Measurements from ENCODE around the gene TBL3. TPM values are rescaled to one million over a fixed set of nuclear protein-coding genes. Genes with fewer than 3 reads are reported as not detected.

The TBL3 gene
- total RNA-seq, 1 donor from 2014 or later = 30.7 TPM

DNA sequence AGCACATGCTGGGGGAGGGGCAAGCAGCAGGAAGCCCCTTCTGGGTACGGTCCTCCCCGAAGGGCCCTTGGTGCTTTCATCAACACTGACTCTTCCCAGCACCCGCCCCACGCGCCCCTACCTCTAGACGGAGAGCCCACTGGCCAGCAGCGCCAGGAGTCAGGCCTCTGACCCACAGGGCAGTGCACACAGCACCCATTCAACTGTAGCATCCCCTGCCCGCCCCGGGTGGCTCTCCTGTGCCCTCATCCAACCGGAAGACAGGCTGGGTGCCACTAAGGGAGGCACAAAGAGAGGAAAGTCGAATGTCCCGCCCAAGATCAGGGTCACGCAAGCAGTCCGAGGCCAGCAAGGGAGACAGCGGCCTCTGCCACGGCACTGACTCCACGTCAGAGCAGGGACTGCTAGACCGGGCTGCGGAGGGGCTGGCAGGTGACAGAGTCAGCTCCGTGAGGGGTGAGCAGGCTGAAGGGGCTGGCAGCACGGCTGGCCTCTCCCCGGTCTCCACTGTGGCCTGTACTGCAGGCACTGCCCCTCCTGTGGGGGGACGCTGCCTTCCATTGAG is 38.7 kb upstream of the TBL3 start:
- H3K9ac ChIP-seq = no peak overlapping the region
- no peak overlapping the region for H3K27ac Mint-ChIP-seq
- no peak overlapping the region for H2AFZ ChIP-seq (replicated peaks)
- H3K36me3 ChIP-seq = no peaks in the 10 kb centered on the region
- H3K4me2 ChIP-seq = no peak overlapping the region
- H3K4me1 ChIP-seq = no peaks in the 10 kb centered on the region
- H3K4me3 ChIP-seq = no peak overlapping the region
- no peaks in the 10 kb centered on the region for H4K20me1 ChIP-seq (ENCODE audit: low read depth)
- peaks cover 2% of the 10 kb centered on the region for H3K4me1 Mint-ChIP-seq
- no peaks in the 10 kb centered on the region for H3K9me3 ChIP-seq (ENCODE audit: low read depth)
- no peaks in the 10 kb centered on the region for H3K79me2 ChIP-seq (ENCODE audit: low read depth)
- H3F3A ChIP-seq (ENCODE audit: low read depth) = peaks cover 4% of the 10 kb centered on the region
- H3K27ac ChIP-seq = no peak overlapping the region
- no peak overlapping the region for H3K4me3 Mint-ChIP-seq
- H3K36me3 Mint-ChIP-seq = peaks cover 2% of the 10 kb centered on the region
- H3K27me3 Mint-ChIP-seq (ENCODE audit: insufficient read depth, low read depth) = peaks cover 8% of the 10 kb centered on the region
- H3K27me3 ChIP-seq = peaks cover 33% of the 10 kb centered on the region
- TF ChIP-seq EZH2phosphoT487 (IDR thresholded peaks at IDR 0.05) = no peak
- TF ChIP-seq, protein P1, sequence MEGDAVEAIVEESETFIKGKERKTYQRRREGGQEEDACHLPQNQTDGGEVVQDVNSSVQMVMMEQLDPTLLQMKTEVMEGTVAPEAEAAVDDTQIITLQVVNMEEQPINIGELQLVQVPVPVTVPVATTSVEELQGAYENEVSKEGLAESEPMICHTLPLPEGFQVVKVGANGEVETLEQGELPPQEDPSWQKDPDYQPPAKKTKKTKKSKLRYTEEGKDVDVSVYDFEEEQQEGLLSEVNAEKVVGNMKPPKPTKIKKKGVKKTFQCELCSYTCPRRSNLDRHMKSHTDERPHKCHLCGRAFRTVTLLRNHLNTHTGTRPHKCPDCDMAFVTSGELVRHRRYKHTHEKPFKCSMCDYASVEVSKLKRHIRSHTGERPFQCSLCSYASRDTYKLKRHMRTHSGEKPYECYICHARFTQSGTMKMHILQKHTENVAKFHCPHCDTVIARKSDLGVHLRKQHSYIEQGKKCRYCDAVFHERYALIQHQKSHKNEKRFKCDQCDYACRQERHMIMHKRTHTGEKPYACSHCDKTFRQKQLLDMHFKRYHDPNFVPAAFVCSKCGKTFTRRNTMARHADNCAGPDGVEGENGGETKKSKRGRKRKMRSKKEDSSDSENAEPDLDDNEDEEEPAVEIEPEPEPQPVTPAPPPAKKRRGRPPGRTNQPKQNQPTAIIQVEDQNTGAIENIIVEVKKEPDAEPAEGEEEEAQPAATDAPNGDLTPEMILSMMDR (IDR thresholded peaks at IDR 0.05) = no peak
- no peak for TF ChIP-seq EZH2 (IDR thresholded peaks at IDR 0.05)
- no peaks in the 10 kb centered on the region for H3K9me3 Mint-ChIP-seq
- DNase-seq (ENCODE audit: low spot score) = no peak

DNA sequence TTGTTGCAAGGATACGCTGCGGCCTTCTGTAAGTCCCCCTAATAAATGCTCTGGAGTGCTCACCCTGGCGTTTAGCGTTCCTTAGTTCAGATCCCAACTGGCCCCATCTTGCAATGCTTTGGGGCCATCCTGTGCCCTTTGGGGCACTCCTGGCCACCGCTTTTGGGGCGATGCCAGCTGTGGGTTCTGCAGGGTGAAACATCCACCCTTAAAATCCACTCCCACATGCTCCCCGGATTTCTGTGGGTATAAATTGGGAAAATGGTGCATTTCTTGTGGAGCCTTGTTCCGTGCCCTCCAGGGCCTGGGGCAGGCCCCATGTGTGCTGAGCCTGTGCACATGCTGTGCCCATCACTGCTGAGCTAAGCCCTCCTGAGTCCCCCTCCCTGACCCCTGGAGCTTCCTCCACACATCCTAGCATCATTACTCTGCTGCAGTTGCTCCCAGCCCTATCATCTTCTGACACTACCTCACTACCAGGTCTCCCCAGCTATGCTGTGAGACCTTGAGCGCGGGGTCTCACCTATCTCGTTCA is 34.8 kb upstream of the TBL3 start:
- TF ChIP-seq EZH2phosphoT487 (IDR thresholded peaks at IDR 0.05) (no peak), EZH2 (IDR thresholded peaks at IDR 0.05) (no peak)
- TF ChIP-seq, protein P1 (IDR thresholded peaks at IDR 0.05) = no peak
- Histone ChIP-seq H3K79me2 (ENCODE audit: low read depth) (peaks cover 1% of the 10 kb centered on the region), H3K36me3 (no peaks in the 10 kb centered on the region), H3K4me1 (peaks cover 1% of the 10 kb centered on the region), H4K20me1 (ENCODE audit: low read depth) (no peaks in the 10 kb centered on the region), H2AFZ (replicated peaks) (no peak overlapping the region), H3K4me2 (no peak overlapping the region), H3K9ac (no peak overlapping the region), H3K27me3 (no peaks in the 10 kb centered on the region), H3K4me3 (no peak overlapping the region), H3F3A (ENCODE audit: low read depth) (no peaks in the 10 kb centered on the region), H3K9me3 (ENCODE audit: low read depth) (no peaks in the 10 kb centered on the region), H3K27ac (no peak overlapping the region)
- Mint-ChIP-seq H3K27ac (no peak overlapping the region), H3K9me3 (no peaks in the 10 kb centered on the region), H3K27me3 (ENCODE audit: insufficient read depth, low read depth) (peaks cover 3% of the 10 kb centered on the region), H3K4me3 (no peak overlapping the region), H3K4me1 (peaks cover 6% of the 10 kb centered on the region), H3K36me3 (peaks cover 2% of the 10 kb centered on the region)
- DNase-seq (ENCODE audit: low spot score) = no peak

DNA sequence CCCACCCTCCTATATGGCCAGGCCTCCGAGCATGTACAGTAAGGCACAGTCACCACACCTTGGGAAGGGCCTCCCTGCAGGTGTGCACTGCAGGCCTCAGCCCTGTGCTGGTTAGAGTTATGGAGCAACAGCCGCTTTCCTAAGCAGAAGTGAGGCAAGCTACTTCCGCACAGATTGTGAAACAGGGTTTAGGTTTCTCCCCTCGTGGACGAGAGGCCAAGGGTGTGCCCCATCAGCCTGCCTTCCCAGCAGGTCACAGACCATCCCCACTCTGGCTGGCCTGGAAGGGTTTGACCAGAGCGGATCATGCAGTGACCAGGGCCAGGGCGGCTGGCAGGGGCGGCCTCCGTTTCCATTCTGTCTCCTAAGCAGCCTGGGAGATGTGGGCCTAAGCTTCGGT is 33.5 kb upstream of the TBL3 start:
- H3K27ac ChIP-seq = no peak overlapping the region
- no peak overlapping the region for H2AFZ ChIP-seq (replicated peaks)
- Mint-ChIP-seq H3K4me3 (no peak overlapping the region), H3K27me3 (ENCODE audit: insufficient read depth, low read depth) (peaks cover 3% of the 10 kb centered on the region), H3K27ac (no peak overlapping the region), H3K36me3 (peaks cover 2% of the 10 kb centered on the region), H3K9me3 (no peaks in the 10 kb centered on the region), H3K4me1 (peaks cover 6% of the 10 kb centered on the region)
- no peak overlapping the region for H3K9ac ChIP-seq
- H3K9me3 ChIP-seq (ENCODE audit: low read depth) = no peaks in the 10 kb centered on the region
- H3K79me2 ChIP-seq (ENCODE audit: low read depth) = peaks cover 10% of the 10 kb centered on the region
- H3F3A ChIP-seq (ENCODE audit: low read depth) = no peaks in the 10 kb centered on the region
- no peaks in the 10 kb centered on the region for H3K27me3 ChIP-seq
- TF ChIP-seq EZH2phosphoT487 (IDR thresholded peaks at IDR 0.05) (no peak), EZH2 (IDR thresholded peaks at IDR 0.05) (no peak)
- TF ChIP-seq, protein P1 (IDR thresholded peaks at IDR 0.05) = no peak
- H3K4me3 ChIP-seq = no peak overlapping the region
- no peaks in the 10 kb centered on the region for H3K36me3 ChIP-seq
- DNase-seq (ENCODE audit: low spot score) = no peak
- H4K20me1 ChIP-seq (ENCODE audit: low read depth) = no peaks in the 10 kb centered on the region
- H3K4me1 ChIP-seq = peaks cover 7% of the 10 kb centered on the region
- H3K4me2 ChIP-seq = no peak overlapping the region
